Measurements from ENCODE around the gene RNF222. TPM values are rescaled to one million over a fixed set of nuclear protein-coding genes. Genes with fewer than 3 reads are reported as not detected.
"Not testable (repeated sequence)": the region's sequence is repeated elsewhere in the genome, so short reads cannot be mapped to it uniquely, and the experiment has no call there.

RNF222 gene
- total and polyA plus RNA-seq, 2 of the 8 experiments (the other 6 are each of a cell fraction or from before 2014, with no cell fraction given) = not detected

DNA sequence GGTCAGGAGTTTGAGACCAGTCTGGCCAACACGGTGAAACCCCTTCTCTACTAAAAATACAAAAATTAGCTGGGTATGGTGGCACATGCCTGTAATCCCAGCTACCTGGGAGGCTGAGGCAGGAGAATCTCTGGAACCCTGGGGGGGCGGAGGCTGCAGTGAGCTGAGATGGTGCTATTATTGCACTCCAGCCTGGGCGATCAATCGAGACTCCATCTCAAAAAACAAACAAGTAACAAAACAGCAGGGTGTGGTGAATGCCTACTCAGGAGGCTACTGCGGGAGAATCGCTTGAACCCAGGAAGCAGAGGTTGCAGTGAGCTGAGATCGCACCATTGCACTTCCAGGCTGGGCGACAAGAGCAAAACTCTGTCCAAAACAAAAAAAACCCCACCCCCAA lies 19.5 kb downstream of the RNF222 start:
- H2AFZ ChIP-seq (ENCODE audit: low read length); H3K4ac ChIP-seq (replicated peaks; ENCODE audit: insufficient read length, low read depth, low read length); H3K79me1 ChIP-seq (ENCODE audit: low read depth, low read length); H2AK5ac ChIP-seq (ENCODE audit: low read depth, low read length); H2BK5ac ChIP-seq (ENCODE audit: low read depth, low read length); H3K27me3 ChIP-seq (replicated peaks in 1 of 4; ENCODE audit: control insufficient read depth in 3 of 4, extremely low read depth in 1 of 4, insufficient read depth in 3 of 4, low read length in 3 of 4); H3K23ac ChIP-seq (ENCODE audit: insufficient read length); H4K5ac ChIP-seq (ENCODE audit: insufficient read length, low read depth, low read length); H2BK20ac ChIP-seq (ENCODE audit: low read length); H3K9me3 ChIP-seq (ENCODE audit: insufficient read depth in 2 of 2, low read depth in 1 of 2, low read length in 1 of 2); H3K4me2 ChIP-seq (ENCODE audit: insufficient read depth in 1 of 2, low read depth in 2 of 2, low read length in 2 of 2); H3K56ac ChIP-seq (replicated peaks; ENCODE audit: insufficient read length, low read depth, low read length); H3K4me3 ChIP-seq (ENCODE audit: extremely low read depth in 1 of 4, insufficient read depth in 2 of 4, low read depth in 3 of 4, low read length in 4 of 4); H3K27ac ChIP-seq (ENCODE audit: low read depth, low read length); H2BK12ac ChIP-seq (ENCODE audit: low read depth, low read length); H2BK120ac ChIP-seq (replicated peaks; ENCODE audit: low read depth, low read length); CTCF ChIA-PET (ENCODE audit: partially characterized antibody); H4K91ac ChIP-seq (replicated peaks; ENCODE audit: insufficient read length, low read length); H3K14ac ChIP-seq (ENCODE audit: insufficient read length); H2BK15ac ChIP-seq (ENCODE audit: low read length); H4K8ac ChIP-seq (ENCODE audit: extremely low read depth, insufficient read depth, low read length); H3K18ac ChIP-seq (ENCODE audit: extremely low read depth, low read length); DNase-seq (ENCODE audit: low read depth in 1 of 2, low spot score in 2 of 2); FAIRE-seq; H3K9ac ChIP-seq (replicated peaks in 1 of 4; ENCODE audit: extremely low read depth in 1 of 4, low read depth in 3 of 4, low read length in 3 of 4): not testable (repeated sequence)
- WGBS, 2 experiments (ENCODE audit: extremely low coverage in 1 of 2, insufficient coverage in 1 of 2, insufficient read length in 1 of 2, insufficient replicate concordance in 2 of 2, low coverage in 1 of 2, low lambda C conversion rate in 2 of 2, missing lambda C conversion rate in 1 of 2) = 92% methylated on average over 8 of the region's 8 CpGs; no CpG with 5 or more reads in 1 of the 2 experiments
- Histone ChIP-seq H3K36me3 (ENCODE audit: control insufficient read depth in 2 of 4, insufficient read depth in 4 of 4, low read length in 3 of 4) (peaks cover 27 to 56% (median 41%) of the 10 kb centered on the region in 4 experiments), H3K79me2 (ENCODE audit: control insufficient read depth in 1 of 2, insufficient read depth in 2 of 2, low read length in 2 of 2) (peaks cover 13 to 40% of the 10 kb centered on the region in 2 experiments; a peak in 3 of 4 replicates), H3K4me1 (replicated peaks in 1 of 4; ENCODE audit: control insufficient read depth in 3 of 4, insufficient read depth in 4 of 4, low read length in 3 of 4) (peaks cover 0 to 15% (median 3%) of the 10 kb centered on the region in 4 experiments; a peak in 4 of 7 replicates), H4K20me1 (replicated peaks in 1 of 2; ENCODE audit: control insufficient read depth in 1 of 2, insufficient read depth in 2 of 2, low read length in 2 of 2) (peaks cover 10 to 15% of the 10 kb centered on the region in 2 experiments), H3K23me2 (ENCODE audit: low read depth, low read length) (peaks cover 12% of the 10 kb centered on the region)
- TF ChIP-seq POLR2AphosphoS5 (IDR thresholded peaks at IDR 0.05; ENCODE audit: low read depth, low read length) = 0 out of 2 replicates have a peak, but pooled peaks have one; percentile 47
- POLR2A ChIA-PET (ENCODE audit: partially characterized antibody) = interaction anchor here (1.6 to 4.3 kb wide), 9 partner anchors 10 to 130 kb away, joined by 3 to 66 read pairs (median 16); partner anchors contain the start of genes CTC1, ODF4 and PFAS

Measured in H1 (cell line).